Omental fat pad (tissue), 4 donors: ENCODE data around the gene PTPRCAP. TPM values are rescaled to one million over a fixed set of nuclear protein-coding genes. Genes with fewer than 3 reads are reported as not detected.

Experiments used
- ATAC-seq: fragments of 150-250 bp; one replicate; pipeline ENCODE4 v1.9.1; 2016; ENCODE audit warnings: mild to moderate bottlenecking, moderate library complexity; ENCODE audit not compliant: low FRiP score
- DNase-seq: peaks from one replicate; pipeline ENCODE4 v3.0.0-alpha.2; 2019; ENCODE audit warnings: low spot score
- small RNA-seq: library from RNA; depleted of rRNA; stranded (forward); fragments of <200 nt; gene quantifications from one replicate; pipeline ENCODE3, GENCODE V24; 2016
- total RNA-seq, 4 donors: library from RNA; depleted of rRNA; stranded (reverse); fragments of >200 nt; gene quantifications; one replicate each; pipeline ENCODE4 v1.1.0, GENCODE V29; 2016
- TF ChIP-seq, protein P1 (sequence below), 3 donors: fragments of 450-650 bp; IDR thresholded peaks; one replicate each; pipeline ENCODE4 v1.5.1; 2016 to 2017; ENCODE audit warnings: antibody characterized with exemption in 3 of 3, mild to moderate bottlenecking in 3 of 3, moderate library complexity in 2 of 3

Gene PTPRCAP
- total RNA-seq, 4 donors from 2014 or later, result 5.5 to 6.7 (median 6.3) TPM

DNA sequence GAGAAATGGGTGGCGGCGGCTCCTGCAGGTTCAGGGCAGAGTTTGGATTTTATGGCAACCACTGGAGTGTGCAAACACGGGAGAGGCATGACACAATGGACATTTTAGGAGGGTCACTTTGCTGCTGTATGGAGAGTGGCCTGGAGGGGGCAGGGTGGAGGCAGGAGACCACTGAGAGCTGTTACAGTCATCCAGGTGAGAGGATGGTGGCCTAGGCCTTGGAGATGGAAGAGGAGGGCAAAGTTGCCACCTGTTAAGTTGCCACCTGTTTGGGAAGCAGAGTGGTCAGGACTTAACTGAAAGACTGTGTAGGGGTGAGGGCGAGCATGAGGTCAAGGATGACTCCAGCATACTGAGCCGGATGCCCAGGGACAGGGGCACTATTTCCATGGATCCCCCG is 48.0 kb downstream of the PTPRCAP start:
- DNase-seq (no peak), ATAC-seq (no peak)
- TF ChIP-seq, protein P1, sequence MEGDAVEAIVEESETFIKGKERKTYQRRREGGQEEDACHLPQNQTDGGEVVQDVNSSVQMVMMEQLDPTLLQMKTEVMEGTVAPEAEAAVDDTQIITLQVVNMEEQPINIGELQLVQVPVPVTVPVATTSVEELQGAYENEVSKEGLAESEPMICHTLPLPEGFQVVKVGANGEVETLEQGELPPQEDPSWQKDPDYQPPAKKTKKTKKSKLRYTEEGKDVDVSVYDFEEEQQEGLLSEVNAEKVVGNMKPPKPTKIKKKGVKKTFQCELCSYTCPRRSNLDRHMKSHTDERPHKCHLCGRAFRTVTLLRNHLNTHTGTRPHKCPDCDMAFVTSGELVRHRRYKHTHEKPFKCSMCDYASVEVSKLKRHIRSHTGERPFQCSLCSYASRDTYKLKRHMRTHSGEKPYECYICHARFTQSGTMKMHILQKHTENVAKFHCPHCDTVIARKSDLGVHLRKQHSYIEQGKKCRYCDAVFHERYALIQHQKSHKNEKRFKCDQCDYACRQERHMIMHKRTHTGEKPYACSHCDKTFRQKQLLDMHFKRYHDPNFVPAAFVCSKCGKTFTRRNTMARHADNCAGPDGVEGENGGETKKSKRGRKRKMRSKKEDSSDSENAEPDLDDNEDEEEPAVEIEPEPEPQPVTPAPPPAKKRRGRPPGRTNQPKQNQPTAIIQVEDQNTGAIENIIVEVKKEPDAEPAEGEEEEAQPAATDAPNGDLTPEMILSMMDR (IDR thresholded peaks at IDR 0.05), result no peak

DNA sequence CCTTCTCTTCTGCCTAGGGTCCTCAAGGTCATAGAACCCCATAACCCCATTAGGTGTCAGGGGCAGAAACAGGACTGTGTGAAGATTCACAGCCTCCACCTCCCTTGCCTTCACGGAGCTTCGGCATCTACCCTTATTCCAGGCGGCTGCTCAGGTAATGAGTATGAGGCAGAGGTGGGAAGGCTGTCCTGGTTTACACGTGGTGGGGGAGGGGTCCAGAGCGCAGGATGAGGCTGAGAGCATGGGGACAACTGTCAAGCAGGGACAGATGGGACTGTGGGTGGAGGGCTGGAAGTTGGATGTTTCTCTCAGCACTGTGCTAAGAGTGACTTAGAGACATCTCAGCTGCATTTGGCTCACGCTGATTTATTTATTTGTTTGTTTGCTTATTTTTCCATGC is 50.0 kb downstream of the PTPRCAP start:
- no peak for DNase-seq
- no peak for ATAC-seq
- TF ChIP-seq, protein P1 (IDR thresholded peaks at IDR 0.05), result no peak

DNA sequence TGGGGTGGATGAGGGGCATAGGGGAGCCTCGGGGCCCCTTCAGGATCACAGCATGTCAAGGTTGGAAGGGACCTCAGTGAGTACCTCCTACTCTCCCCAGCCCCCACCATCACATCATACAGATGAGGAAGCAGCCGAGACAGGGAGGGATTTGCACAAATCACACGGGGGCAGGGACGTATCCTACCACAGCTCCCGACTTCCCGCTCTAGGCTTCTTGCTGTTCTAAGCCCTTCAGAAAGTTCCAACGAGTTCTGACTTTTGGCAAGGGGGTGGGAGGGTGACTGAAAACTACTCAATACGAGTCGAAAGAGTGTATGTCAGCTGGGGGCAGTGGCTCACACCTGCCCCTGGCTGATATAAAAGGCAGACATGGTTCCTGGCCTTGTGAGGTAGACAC is 50.4 kb downstream of the PTPRCAP start:
- DNase-seq, result no peak
- TF ChIP-seq, protein P1 (IDR thresholded peaks at IDR 0.05), result no peak
- no peak for ATAC-seq

Small RNA genes within 50 kb of the gene (small RNA-seq; reads per million reads assigned to genes)
- gene RNU6-1238P, result not detected

Other genes with a start within 250 kb of the PTPRCAP start
- gene GRK2, start 171.2 kb downstream of the PTPRCAP start, total RNA-seq, result 100 to 1,000 TPM in 1 of 4 donors, 10 to 100 TPM in 3; 42.6 to 106 (median 50.7) TPM
- 10 to 100 TPM; 18.6 to 78.2 (median 28.6) TPM for gene ANKRD13D, start 148.4 kb downstream of the PTPRCAP start, total RNA-seq
- 10 to 100 TPM; 22.6 to 44.6 (median 28.3) TPM for gene SSH3, start 134.2 kb downstream of the PTPRCAP start, total RNA-seq
- gene POLD4, start 84.1 kb downstream of the PTPRCAP start, total RNA-seq, result 100 to 1,000 TPM in 1 of 4 donors, 10 to 100 TPM in 3; 67.5 to 141 (median 81.9) TPM
- gene CLCF1, start 64.1 kb downstream of the PTPRCAP start, total RNA-seq, result 10 to 100 TPM in 3 of 4 donors, 1 to 10 TPM in 1; 4.1 to 51.4 (median 25.1) TPM
- 10 to 100 TPM in 2 of 4 donors, 1 to 10 TPM in 2; 5.5 to 18.0 (median 10.4) TPM for gene RAD9A, start 45.7 kb downstream of the PTPRCAP start, total RNA-seq
- 100 to 1,000 TPM in 2 of 4 donors, 10 to 100 TPM in 2; 91.9 to 110 (median 97.6) TPM for gene PPP1CA, start 35.8 kb downstream of the PTPRCAP start, total RNA-seq
- gene TBC1D10C, start 33.6 kb downstream of the PTPRCAP start, total RNA-seq, result 1 to 10 TPM; 1.6 to 7.1 (median 3.4) TPM
- 10 to 100 TPM in 1 of 4 donors, 1 to 10 TPM in 2, under 1 TPM in 1; 0.47 to 42.6 (median 7.5) TPM for gene CARNS1, start 22.0 kb downstream of the PTPRCAP start, total RNA-seq
- 10 to 100 TPM; 27.4 to 45.0 (median 30.7) TPM for gene RPS6KB2, start 9.2 kb downstream of the PTPRCAP start, total RNA-seq
- 10 to 100 TPM; 55.9 to 70.9 (median 63.9) TPM for gene CORO1B, start 5.8 kb upstream of the PTPRCAP start, total RNA-seq
- gene GPR152, start 15.0 kb upstream of the PTPRCAP start, total RNA-seq, result not detected
- gene CABP4, start 17.7 kb upstream of the PTPRCAP start, total RNA-seq, result 1 to 10 TPM in 3 of 4 donors, under 1 TPM in 1; 0.65 to 4.6 (median 3.0) TPM
- 10 to 100 TPM; 33.6 to 56.6 (median 44.0) TPM for gene TMEM134, start 31.6 kb upstream of the PTPRCAP start, total RNA-seq
- 10 to 100 TPM; 51.2 to 67.5 (median 62.1) TPM for gene AIP, start 45.3 kb upstream of the PTPRCAP start, total RNA-seq
- gene PITPNM1, start 67.7 kb upstream of the PTPRCAP start, total RNA-seq, result 10 to 100 TPM; 15.0 to 58.2 (median 26.6) TPM
- gene CDK2AP2, start 70.5 kb upstream of the PTPRCAP start, total RNA-seq, result 10 to 100 TPM; 23.5 to 50.5 (median 34.7) TPM
- gene CABP2, start 85.8 kb upstream of the PTPRCAP start, total RNA-seq, result not detected
- gene GSTP1, start 146.1 kb upstream of the PTPRCAP start, total RNA-seq, result 100 to 1,000 TPM; 435 to 948 (median 670) TPM
- gene NDUFV1, start 169.3 kb upstream of the PTPRCAP start, total RNA-seq, result 100 to 1,000 TPM; 143 to 233 (median 165) TPM
- 10 to 100 TPM in 2 of 4 donors, 1 to 10 TPM in 2; 5.5 to 15.4 (median 9.7) TPM for gene NUDT8, start 192.3 kb upstream of the PTPRCAP start, total RNA-seq
- gene TBX10, start 202.1 kb upstream of the PTPRCAP start, total RNA-seq, result not detected
- gene ACY3, start 213.0 kb upstream of the PTPRCAP start, total RNA-seq, result not detected
- gene ALDH3B2, start 236.9 kb upstream of the PTPRCAP start, total RNA-seq, result not detected